NCI-H526 (cell line): ENCODE data around the gene TRIM69.
A peak's percentile ranks its signal among the peaks of the same experiment; 100 is the strongest.
"Not testable (repeated sequence)": the region's sequence is repeated elsewhere in the genome, so short reads cannot be mapped to it uniquely, and the experiment has no call there.

Experiments used
- DNase-seq, 2 experiments: peaks; one replicate each; lab custom pipeline; 2025; lab: John Stamatoyannopoulos, UW

Gene TRIM69

DNA sequence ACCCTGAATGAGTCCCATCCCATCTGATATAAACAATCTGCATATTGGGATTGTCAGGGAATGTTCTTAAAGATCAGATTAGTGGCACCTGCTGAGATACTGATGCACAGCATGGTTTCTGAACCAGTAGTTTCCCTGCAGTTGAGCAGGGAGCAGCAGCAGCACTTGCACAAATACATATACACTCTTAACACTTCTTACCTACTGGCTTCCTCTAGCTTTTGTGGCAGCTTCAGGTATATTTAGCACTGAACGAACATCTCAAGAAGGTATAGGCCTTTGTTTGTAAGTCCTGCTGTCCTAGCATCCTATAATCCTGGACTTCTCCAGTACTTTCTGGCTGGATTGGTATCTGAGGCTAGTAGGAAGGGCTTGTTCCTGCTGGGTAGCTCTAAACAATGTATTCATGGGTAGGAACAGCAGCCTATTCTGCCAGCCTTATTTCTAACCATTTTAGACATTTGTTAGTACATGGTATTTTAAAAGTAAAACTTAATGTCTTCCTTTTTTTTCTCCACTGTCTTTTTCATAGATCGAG, 20.5 kb upstream of the TRIM69 start:
- DNase-seq = no peak

DNA sequence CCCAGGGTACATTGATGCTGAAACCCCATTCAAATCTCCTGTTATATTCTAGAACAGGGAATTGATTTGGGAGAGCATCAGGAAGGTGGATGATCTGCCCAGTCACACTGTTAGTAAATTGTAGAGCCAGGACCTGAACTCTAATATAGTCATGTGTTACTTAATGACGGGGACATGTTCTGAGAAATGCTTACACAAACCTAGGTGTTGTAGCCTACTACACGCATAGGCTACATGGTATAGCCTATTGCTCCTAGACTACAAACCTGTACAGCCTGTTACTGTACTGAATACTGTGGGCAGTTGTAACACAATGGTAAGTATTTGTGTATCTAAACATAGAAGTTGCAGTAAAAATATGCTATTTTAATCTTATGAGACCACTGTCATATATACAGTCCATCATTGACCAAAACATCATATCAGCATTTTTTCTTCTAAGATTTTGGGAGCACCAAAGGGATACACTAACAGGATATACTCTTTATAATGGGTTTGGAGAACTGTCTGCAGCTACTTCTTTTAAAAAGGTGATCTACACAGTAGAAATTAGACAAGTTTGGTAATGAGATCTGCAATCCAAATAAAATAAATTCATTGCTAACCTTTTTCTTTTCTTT, 19.2 kb upstream of the TRIM69 start:
- DNase-seq = no peak

DNA sequence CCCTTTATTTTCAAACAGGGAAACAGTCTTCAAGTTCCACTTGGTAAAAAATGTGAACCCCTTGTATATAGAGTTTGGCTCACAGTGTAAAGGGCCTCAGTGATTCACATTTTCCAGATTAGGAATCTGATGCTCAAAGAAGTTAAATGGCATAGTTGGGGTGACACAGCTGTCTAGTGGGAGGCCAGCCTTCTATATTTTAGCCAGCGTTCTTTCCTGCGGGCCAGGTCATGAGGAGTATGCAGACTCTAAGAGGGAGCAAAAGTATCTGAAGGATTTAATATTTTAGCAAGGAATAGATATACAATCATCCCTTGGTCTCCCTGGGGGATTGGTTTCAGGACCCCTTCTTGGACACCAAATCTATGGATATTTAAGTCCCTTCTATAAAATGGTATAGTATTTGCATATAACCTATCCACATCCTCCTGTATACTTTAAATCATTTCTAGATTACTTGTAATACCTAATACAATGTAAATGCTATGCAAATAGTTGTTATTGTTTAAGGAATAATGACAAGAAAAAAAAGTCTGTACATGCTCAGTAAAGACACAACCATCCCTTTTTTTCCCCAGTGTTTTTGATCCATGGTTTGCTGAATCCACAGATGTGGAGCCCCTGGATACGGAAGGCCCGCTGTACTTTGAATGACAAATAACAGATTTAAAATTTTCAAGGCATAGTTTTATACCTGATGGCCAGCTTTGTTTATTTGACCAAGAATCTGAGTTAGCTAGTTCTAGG, 18.0 kb upstream of the TRIM69 start:
- no peak for DNase-seq

DNA sequence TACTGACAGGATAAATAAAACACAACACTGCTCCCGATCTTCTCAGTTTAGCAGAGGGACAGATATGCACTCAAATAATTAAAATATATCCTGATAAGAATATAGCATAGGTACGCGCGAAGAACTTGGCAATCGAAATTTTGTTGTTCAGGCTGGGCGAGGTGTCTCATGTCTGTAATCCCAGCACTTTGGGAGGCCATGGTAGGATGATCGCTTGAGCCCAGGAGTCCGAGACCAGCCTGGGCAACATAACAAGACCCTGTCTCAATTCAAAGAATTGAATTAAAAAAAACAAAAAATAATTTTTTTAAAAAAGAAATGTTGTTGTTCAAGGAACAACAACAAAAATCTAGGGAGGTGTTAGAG, 17.4 kb upstream of the TRIM69 start:
- no peak for DNase-seq

DNA sequence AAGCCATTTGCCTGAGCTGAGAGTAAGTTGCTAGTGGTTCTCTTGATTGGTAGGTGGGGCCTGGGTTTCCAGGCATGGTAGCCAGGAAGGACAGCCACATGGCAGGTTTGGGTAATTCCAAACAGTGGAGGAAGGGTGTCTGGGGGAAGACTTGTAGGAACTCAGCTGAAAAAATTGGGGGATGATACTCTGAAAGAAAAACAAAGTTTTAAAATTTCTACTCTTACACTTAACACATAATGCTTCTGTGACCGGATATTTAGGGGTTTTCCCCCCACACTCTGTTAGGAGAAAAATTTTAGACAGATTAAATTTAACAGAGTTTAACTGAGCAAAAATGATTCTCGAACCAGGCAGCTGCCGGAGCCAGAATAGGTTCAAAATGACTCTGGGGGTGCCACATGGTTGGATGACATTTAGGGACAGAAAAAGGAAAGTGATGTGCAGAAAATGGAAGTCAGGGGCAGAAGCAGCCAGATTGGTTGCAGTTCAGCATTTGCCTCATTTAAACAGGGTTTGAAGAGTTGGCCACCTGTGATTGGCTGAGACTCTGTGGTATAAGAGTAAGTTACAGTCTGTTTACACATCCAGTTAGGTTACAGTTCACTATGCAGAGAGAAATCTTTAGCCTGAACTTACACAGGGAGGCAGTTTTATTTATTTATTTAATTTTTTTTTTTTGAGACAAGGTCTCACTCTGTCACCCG, 16.9 kb upstream of the TRIM69 start:
- DNase-seq = no peak

DNA sequence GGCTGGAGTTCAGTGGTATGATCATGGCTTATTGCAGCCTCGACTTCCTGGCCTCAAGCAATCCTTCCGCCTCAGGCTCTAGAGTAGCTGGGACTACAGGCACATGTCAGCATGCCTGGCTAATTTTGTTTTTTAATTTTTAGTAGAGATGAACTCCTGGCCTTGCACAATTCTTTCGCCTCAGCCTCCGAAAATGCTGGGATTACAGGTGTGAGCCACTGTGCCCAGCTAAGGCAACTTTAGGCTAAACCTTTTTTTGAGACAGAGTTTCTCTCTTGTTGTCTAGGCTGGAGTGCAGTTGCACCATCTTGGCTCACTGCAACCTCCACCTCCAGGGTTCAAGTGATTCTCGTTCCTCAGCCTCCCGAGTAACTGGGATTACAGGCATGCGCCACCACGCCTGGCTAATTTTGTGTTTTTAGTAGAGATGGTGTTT, 16.3 kb upstream of the TRIM69 start:
- not testable (repeated sequence) for DNase-seq

DNA sequence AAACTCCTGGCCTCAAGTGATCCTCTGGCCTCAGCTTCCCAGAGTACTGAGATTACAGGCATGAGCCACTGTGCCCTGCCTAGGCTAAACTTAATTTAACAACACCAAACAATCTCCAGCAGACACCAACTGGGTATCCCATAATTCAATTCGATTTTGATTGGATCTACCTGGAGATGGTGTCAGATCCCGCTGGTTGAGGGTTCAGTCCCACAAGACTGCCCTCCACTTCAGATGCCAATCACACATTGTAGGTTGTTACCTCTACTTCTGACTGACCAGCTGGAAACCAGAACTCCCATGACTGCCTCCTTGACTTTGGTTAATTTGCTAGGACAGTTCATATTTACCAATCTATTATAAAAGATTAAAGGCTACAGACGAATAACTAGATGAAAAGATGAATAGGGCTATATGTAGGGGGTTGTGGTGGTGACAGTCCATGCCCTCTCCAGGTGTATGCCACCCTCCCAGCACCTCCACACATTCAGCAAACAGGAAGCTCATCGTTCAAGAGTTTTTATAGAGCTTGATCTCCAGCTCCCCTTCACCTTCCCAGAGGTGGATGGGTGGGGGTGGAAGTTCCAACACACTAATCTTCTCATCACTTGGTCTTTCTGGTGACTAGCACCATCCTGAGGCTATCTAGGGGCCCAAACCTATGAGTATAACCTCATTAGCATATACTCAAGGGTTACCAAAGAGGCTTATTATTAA, 15.7 kb upstream of the TRIM69 start:
- DNase-seq = no peak

DNA sequence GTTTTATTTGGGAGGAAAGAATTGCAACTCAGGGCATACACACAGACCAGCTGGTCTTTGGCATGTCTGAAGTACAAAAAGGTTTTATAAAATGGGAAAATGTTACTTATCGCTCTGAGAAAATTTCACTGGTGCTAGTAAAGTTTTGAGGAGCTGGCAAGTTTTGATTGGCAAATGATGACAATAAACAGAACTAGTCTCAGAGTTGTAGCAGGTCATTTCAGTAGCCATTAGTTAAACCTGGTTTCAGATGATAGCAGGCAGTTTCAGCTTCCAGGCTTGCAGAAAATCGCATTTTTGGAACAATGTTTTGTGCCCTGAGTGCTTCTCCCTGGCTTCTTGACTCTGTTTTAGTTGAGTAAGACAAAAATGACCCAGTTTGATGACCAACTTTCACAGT, 14.3 kb upstream of the TRIM69 start:
- DNase-seq = no peak

DNA sequence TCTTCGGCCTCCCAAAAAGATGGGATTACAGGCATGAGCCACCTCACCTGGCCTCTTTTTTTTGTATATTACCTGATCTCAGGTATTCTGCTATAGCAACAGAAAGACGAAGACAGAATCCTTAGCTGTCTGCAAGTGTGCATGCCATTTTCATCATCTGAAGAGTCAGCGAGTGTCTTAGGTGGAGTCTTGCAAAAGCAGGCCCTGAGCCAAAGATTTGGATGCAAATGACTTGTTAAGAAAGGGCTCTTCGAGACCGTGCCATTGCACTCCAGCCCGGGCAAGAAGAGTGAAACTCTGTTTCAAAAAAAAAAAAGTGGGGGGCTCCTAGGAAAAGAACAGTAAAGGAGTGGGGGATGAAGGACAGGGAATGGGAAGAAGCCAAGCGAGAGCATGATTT, 10.2 kb upstream of the TRIM69 start:
- no peak for DNase-seq

DNA sequence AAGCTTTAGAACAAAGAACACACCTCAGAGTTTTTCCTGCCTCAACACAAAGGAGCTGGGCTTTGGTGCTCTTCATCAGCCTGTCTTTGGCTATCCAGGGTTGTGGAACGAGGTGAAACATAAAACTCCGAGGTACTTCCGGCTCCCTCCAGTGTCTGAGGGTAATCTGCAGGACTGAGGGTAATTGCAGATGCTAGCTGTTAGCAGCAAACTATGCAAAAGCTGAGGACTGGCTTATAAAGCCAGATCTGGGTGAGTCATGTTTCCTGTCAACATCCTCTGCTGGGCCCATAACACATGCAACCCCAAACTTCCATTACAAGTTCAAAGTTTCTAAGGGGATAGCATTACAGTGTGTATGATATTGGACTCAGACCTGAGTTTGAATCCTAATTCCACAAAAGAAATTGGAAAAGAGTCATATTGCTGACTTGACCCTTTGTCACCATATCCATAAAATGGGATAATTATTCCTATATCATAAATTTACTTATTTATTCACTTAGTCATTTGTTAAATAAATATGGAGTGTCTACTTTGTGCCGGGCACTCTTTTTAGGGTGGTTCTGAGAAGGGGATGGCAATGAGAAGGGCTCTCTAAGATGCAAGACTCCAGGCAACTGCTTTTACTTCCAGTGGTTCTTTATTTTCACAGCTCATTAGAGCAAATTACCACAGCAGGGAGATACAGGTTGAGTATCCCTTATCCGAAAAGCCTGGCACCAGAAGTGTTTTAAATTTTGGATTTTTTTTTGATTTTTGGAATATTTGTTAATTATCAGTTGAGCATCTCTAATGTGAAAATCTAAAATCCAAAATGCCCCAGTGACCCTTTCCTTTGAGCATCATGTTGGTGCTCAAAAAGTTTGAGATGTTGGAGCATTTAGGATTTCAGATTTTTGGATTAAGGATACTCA, 9.5 kb upstream of the TRIM69 start:
- no peak for DNase-seq

DNA sequence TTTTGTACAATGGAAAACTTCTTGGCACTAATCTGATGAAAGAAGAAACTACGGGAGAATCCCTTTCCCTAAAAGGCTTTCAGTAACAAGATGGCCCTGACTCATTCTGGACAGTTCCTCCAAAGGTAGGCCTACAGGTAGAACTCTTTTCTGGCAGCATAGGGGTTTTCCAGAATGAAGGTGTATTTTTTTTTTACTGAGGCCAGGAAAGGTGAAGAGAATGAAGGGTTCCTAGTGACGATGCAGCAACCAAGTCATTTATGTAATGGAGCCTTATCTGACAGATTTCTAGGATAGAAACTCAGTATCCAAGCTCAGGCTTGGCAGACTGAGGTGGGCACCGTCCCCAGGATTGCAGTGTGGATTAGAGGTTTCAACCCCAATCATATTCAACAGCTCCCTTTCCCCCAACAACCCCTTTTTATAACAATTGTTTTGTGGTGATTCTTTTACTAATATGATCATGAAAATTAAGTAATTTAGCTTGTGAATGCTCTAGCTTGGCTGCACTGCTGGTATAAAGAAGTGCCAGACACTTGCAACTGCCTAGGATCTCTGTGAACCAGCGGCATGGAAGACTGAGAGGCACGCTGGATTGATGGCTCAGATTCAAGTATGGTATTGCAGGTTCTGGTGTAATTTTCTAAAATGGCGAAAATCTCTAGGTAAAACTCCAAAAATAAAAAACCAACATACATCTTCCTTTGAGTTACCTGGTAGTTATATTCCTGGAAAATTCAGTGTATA, 8.7 kb upstream of the TRIM69 start:
- DNase-seq = no peak

DNA sequence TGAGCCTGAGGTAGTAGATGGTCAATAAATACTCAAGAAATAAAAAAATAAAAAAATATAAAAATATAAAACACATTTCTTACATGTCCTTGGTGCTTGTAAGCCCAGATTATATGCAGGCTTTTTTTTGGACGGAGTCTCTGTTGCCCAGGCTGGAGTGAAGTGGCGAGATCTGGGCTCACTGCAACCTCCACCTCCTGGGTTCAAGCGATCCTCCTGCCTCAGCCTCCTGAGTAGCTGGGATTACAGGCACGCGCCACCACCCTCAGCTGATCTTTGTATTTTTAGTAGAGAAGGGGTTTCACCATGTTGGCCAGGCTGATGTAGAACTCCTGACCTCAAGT, 8.1 kb upstream of the TRIM69 start:
- DNase-seq = not testable (repeated sequence)

DNA sequence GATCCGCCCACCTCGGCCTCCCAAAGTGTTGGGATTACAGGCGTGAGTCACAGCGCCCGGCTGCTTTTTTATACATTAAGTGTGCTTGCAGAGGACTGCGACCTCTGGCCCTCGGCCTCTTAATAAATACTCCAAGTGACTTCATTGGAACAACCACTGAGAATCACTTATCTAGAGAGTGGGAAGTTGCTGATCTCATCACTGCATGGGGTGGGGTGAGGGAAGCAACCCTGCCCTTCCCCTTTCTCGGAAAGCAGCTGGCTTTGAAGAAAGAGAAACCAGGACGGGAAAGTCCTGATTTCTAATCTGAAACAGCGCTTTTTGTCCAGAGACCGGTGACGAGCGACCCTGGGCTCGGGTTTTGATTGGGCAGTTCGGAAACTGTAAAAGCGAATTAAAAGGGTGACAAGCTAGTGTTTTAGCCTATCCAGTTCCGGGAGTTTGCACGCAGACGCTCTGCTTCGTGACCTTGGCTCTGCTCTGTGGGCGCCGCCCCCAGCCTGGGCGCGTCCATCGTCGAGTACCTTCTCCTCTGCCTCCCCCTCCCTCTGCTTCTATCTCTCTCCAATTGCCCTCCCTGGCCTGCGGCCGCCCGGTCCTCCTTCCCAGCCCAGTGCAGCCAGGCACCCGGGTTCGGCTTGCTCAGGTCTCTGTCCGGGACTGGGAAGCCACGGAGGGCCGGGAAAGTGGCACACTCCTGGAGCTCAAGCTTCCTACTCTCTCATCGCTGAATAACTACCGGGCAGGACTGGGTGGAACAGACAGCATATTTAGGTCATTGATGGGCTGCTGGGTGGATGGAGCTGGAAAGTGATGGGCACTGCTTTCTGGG, 7.5 kb upstream of the TRIM69 start:
- peak; percentile 95 to 96 for DNase-seq

DNA sequence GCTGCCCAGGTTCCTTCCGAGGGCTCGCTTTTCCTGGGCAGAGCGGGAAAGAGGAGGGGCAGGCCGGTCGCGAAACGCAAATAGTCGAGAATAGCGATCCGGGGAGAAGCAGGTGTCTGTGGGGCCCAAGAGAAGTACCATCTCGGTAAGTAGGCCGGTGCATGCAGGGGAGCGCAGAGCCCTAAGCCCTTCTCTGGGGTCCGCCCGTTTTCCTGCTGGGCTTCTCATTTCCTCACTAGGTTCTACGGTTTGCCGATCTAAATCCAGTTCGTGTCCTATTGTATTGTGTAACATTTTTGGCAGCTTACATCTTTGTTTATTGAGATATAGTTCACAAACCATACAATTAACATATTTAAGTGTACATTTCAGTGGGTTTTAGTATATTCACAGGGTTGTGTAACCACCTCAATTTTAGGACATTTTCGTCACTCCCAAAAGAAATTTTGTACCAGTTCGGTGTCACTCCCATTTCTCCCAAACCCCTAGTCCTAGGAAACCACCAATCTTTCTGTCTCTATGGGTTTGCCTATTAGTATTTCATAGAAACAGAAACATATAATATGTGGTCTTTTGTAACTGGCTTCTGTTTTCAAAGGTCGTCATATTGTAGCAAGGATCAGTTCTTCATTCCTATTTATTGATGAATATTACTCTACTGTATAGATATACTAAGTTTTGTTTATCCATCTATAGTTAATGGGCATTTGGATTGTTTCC, 6.8 kb upstream of the TRIM69 start:
- peak in 1 of 2 experiments; percentile 80 for DNase-seq

DNA sequence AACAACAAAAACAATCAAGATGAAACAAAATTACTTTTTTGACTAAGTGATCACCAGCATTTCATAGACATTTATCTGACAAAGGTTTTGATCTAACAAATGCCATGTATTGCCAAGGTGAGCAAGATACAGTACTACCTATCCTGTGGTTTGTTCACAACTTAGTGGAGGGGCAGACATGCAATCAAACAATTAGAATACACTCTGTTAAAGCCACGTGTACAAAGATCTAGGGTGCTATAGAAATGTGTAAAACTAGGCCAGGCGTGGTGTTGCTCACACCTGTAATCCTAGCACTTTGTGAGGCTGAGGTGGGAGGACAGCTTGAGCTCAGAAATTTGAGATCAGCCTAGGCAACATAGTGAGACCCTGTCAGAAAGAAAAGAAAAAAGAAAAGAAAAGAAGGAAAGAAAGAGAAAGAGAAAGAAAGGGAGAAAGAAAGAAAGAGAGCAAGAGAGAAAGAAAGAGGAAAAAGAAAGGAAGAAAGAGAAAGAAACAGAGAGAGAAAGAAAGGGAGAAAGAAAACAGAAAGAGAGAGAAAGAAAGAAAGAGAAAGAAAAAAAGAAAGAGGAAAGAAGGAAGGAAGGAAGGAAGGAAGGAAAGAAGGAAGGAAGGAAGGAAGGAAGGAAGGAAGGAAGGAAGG, 1.4 kb upstream of the TRIM69 start:
- no peak for DNase-seq

DNA sequence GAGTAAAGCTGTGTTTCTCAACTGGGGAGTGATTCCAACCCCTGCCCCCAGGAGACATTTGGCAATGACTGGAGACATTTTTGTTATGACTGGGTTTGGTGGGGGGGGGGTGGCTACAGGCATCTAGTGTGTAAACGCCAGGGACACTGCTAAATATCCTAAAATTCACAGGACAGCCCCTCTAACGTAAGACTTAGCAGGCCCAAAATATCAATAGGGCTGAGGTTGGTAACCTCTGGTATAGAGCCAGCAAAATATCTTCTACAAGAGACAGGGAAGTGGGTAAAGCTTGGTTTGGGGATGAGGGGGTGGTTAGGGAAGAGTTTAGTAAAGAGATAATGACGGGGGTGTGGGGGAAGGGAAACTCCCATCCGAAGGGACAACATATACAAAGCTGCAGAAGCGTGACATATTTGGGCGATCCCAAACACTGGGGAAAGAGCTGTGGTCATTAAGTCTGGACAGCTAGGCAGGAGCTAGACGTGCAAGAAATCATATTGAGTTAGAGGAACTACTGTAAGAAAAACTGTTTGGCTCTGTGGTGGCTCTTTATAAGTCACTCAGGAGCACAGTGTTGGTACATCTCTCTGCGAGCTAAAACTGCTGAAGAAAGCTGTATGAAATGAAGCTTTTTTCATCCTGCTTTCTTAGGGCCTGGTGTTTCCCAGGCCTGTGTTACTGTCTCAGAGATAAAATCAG, 697 bp upstream of the TRIM69 start:
- no peak for DNase-seq

DNA sequence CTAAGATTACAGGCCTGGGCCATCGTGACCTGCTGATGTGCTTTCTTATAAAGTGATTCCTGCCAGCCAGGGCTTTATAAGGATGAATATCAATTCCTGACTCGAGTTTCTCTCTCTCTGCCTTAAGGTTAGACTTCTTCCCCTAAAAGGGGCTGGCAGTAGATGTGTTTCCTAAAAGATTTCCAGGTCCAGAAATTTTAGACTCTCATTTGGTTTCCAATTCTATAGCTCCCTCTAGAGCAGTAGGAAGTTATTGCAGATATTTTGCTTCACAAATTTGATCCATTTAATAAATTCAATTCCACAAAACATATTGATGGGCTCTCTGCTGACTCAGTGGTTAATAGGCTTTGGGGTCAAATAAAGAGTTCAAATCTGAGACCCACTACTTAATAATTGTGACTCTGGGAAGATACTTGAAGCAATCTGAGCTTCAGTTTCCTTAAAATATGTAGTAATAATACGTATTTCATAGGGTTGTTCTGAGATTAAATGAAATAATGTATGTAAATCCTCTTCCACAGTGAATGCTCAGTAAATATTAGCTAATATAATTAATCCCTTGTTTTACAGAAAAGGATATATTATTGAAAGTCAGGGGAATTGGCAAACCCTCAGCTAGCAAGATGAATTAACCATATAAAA, 2.1 kb downstream of the TRIM69 start:
- DNase-seq = peak; percentile 2 to 60
